ENCODE results near the gene DGKI.

GRCh38 chr7:137535579-137535978 lies 311.2 kb downstream of the DGKI start:
- TF ChIP-seq CTCF (IDR thresholded peaks at IDR 0.05) (no peak), EZH2phosphoT487 (IDR thresholded peaks at IDR 0.05) (no peak)

Data from neural progenitor cell (in vitro differentiated cells).